Testis (tissue), 2 donors: ENCODE data around the gene FUT8.

Experiments used
- CTCF ChIP-seq, 3 experiments: fragments of 450-650 bp in 2 of 3; fragments of 200-600 bp in 1 of 3; sonication (generic) in 1 of 3; IDR thresholded peaks; one replicate each; pipeline ENCODE4 v1.5.1; 2016 to 2019; ENCODE audit warnings: antibody characterized with exemption in 3 of 3, mild to moderate bottlenecking in 2 of 3, moderate library complexity in 1 of 3
- POLR2A ChIP-seq: fragments of 450-650 bp; IDR thresholded peaks from one replicate; pipeline ENCODE4 v1.6.1; 2017; ENCODE audit warnings: antibody characterized with exemption, mild to moderate bottlenecking, moderate library complexity

GRCh38 chr14:65449647-65450046, 37.1 kb downstream of the FUT8 start:
- no peak for TF ChIP-seq CTCF (IDR thresholded peaks at IDR 0.05)
- no peak for TF ChIP-seq POLR2A
